H1 (cell line): Measurements from ENCODE around the gene NRSN1. TPM values are rescaled to one million over a fixed set of nuclear protein-coding genes. Genes with fewer than 3 reads are reported as not detected.
"Not testable (repeated sequence)": the region's sequence is repeated elsewhere in the genome, so short reads cannot be mapped to it uniquely, and the experiment has no call there.

Experiments
- CTCF ChIA-PET: fragments of 300-600 bp; sonication (Branson Sonifier 250); formaldehyde crosslinking; loops from one replicate; lab custom pipeline; 2021; ENCODE audit not compliant: partially characterized antibody; lab: Charles Lee
- POLR2A ChIA-PET: fragments of 300-600 bp; sonication (Branson Sonifier 250); formaldehyde crosslinking; loops from one replicate; lab custom pipeline; 2021; ENCODE audit warnings: inconsistent platforms; ENCODE audit not compliant: partially characterized antibody; lab: Charles Lee
- DNase-seq, 2 experiments: peaks; one replicate each; pipeline versions ENCODE4 v3.0.0 to v3.0.0-alpha.2; 2010 to 2022; ENCODE audit warnings: low spot score in 2 of 2, low read depth in 1 of 2, mixed read lengths in 1 of 2
- FAIRE-seq: peaks from 2 replicates; lab custom pipeline; 2011; peaks lifted over from hg19 to GRCh38; lab: Jason Lieb, UNC
- H2AFZ ChIP-seq: 2 replicates; pipeline ENCODE4 v1.8.1; 2012; ENCODE audit warnings: low read length, inconsistent platforms
- H2AK5ac ChIP-seq: 2 replicates; pipeline ENCODE4 v1.6.1; 2013; ENCODE audit warnings: low read depth, low read length
- H2BK120ac ChIP-seq: replicated peaks from 2 replicates; pipeline ENCODE3; 2013; ENCODE audit warnings: low read depth, low read length, inconsistent platforms
- H2BK12ac ChIP-seq: 2 replicates; pipeline ENCODE4 v1.6.1; 2013; ENCODE audit warnings: low read depth, low read length
- H2BK15ac ChIP-seq: 2 replicates; pipeline ENCODE4 v1.6.1; 2013; ENCODE audit warnings: low read length
- H2BK20ac ChIP-seq: 2 replicates; pipeline ENCODE4 v1.6.1; 2013; ENCODE audit warnings: low read length
- H2BK5ac ChIP-seq: 2 replicates; pipeline ENCODE4 v1.6.1; 2013; ENCODE audit warnings: low read depth, low read length
- H3K14ac ChIP-seq: 2 replicates; pipeline ENCODE4 v1.6.1; 2013; ENCODE audit warnings: inconsistent platforms; ENCODE audit not compliant: insufficient read length
- H3K18ac ChIP-seq: 2 replicates; pipeline ENCODE4 v1.6.1; 2013; ENCODE audit warnings: low read length; ENCODE audit errors: extremely low read depth
- H3K23ac ChIP-seq: 2 replicates; pipeline ENCODE4 v1.6.1; 2013; ENCODE audit warnings: inconsistent platforms; ENCODE audit not compliant: insufficient read length
- H3K23me2 ChIP-seq: 2 replicates; pipeline ENCODE4 v1.6.1; 2013; ENCODE audit warnings: low read depth, low read length
- H3K27ac ChIP-seq: 2 replicates; pipeline ENCODE4 v1.6.1; 2011; ENCODE audit warnings: low read depth, low read length, inconsistent platforms
- H3K27me3 ChIP-seq, 4 experiments: replicated peaks in 1 of 4; 1 replicate in 1 of 4; 2 replicates in 3 of 4; pipeline versions ENCODE4 v1.6.1 to v1.8.1; 2011 to 2013; ENCODE audit warnings: low read length in 3 of 4, mild to moderate bottlenecking in 3 of 4, inconsistent platforms in 2 of 4, mixed read lengths in 2 of 4, moderate library complexity in 1 of 4; ENCODE audit not compliant: control insufficient read depth in 3 of 4, insufficient read depth in 3 of 4; ENCODE audit errors: extremely low read depth in 1 of 4
- H3K36me3 ChIP-seq, 4 experiments: 2 replicates each; pipeline versions ENCODE4 v1.6.1 to v1.8.1; 2011 to 2013; ENCODE audit warnings: mild to moderate bottlenecking in 4 of 4, low read length in 3 of 4, moderate library complexity in 2 of 4, control low read depth in 1 of 4, inconsistent platforms in 1 of 4; ENCODE audit not compliant: insufficient read depth in 4 of 4, control insufficient read depth in 2 of 4
- H3K4ac ChIP-seq: replicated peaks from 2 replicates; pipeline ENCODE3; 2013; ENCODE audit warnings: low read length, low read depth, mixed read lengths, inconsistent platforms; ENCODE audit not compliant: insufficient read length
- H3K4me1 ChIP-seq, 4 experiments: replicated peaks in 1 of 4; 1 replicate in 1 of 4; 2 replicates in 3 of 4; pipeline versions ENCODE4 v1.6.1 to v1.8.1; 2011 to 2013; ENCODE audit warnings: low read length in 3 of 4, inconsistent platforms in 2 of 4, mixed read lengths in 1 of 4; ENCODE audit not compliant: insufficient read depth in 4 of 4, control insufficient read depth in 3 of 4
- H3K4me2 ChIP-seq, 2 experiments: 2 replicates each; pipeline versions ENCODE4 v1.6.1 to v1.8.1; 2011 to 2013; ENCODE audit warnings: low read depth in 2 of 2, low read length in 2 of 2, control low read depth in 1 of 2, inconsistent platforms in 1 of 2, mild to moderate bottlenecking in 1 of 2; ENCODE audit not compliant: insufficient read depth in 1 of 2
- H3K4me3 ChIP-seq, 4 experiments: fragments of 200-600, 300-600 bp in 1 of 4; sonication (generic), shearing (Covaris generic), sonication (Bioruptor Twin) in 1 of 4; 2 replicates each; pipeline versions ENCODE4 v1.5.1 to v1.8.1; 2011 to 2016; ENCODE audit warnings: low read length in 4 of 4, low read depth in 3 of 4, control low read depth in 2 of 4, inconsistent platforms in 2 of 4, mild to moderate bottlenecking in 2 of 4, mixed read lengths in 1 of 4, moderate library complexity in 1 of 4; ENCODE audit not compliant: insufficient read depth in 2 of 4; ENCODE audit errors: extremely low read depth in 1 of 4
- H3K56ac ChIP-seq: replicated peaks from 2 replicates; pipeline ENCODE3; 2013; ENCODE audit warnings: low read depth, mild to moderate bottlenecking, mixed read lengths, low read length, inconsistent platforms; ENCODE audit not compliant: insufficient read length
- H3K79me1 ChIP-seq: 2 replicates; pipeline ENCODE4 v1.6.1; 2013; ENCODE audit warnings: low read depth, low read length, control low read depth
- H3K79me2 ChIP-seq, 2 experiments: 2 replicates each; pipeline versions ENCODE4 v1.6.1 to v1.8.1; 2012 to 2013; ENCODE audit warnings: low read length in 2 of 2, mild to moderate bottlenecking in 2 of 2, inconsistent platforms in 1 of 2; ENCODE audit not compliant: insufficient read depth in 2 of 2, control insufficient read depth in 1 of 2
- H3K9ac ChIP-seq, 4 experiments: replicated peaks in 1 of 4; 1 replicate in 1 of 4; 2 replicates in 3 of 4; pipeline versions ENCODE4 v1.6.1 to v1.8.1; 2011 to 2013; ENCODE audit warnings: low read depth in 3 of 4, low read length in 3 of 4, control low read depth in 2 of 4, mild to moderate bottlenecking in 2 of 4, moderate library complexity in 2 of 4, inconsistent platforms in 1 of 4; ENCODE audit errors: extremely low read depth in 1 of 4
- H3K9me3 ChIP-seq, 2 experiments: 2 replicates each; pipeline versions ENCODE4 v1.6.1 to v1.8.1; 2012 to 2013; ENCODE audit warnings: mild to moderate bottlenecking in 2 of 2, moderate library complexity in 2 of 2, control low read depth in 1 of 2, inconsistent platforms in 1 of 2, low read depth in 1 of 2, low read length in 1 of 2, mixed read lengths in 1 of 2; ENCODE audit not compliant: insufficient read depth in 2 of 2
- H4K20me1 ChIP-seq, 2 experiments: replicated peaks in 1 of 2; 2 replicates each; pipeline versions ENCODE3 to v1.8.1; 2011 to 2013; ENCODE audit warnings: inconsistent platforms in 2 of 2, low read length in 2 of 2, mild to moderate bottlenecking in 1 of 2; ENCODE audit not compliant: insufficient read depth in 2 of 2, control insufficient read depth in 1 of 2
- H4K5ac ChIP-seq: 2 replicates; pipeline ENCODE4 v1.6.1; 2013; ENCODE audit warnings: low read length, low read depth, mixed read lengths, inconsistent platforms; ENCODE audit not compliant: insufficient read length
- H4K8ac ChIP-seq: 2 replicates; pipeline ENCODE4 v1.8.0; 2013; ENCODE audit warnings: mild to moderate bottlenecking, moderate library complexity, low read length, inconsistent platforms; ENCODE audit not compliant: insufficient read depth; ENCODE audit errors: extremely low read depth
- H4K91ac ChIP-seq: replicated peaks from 2 replicates; pipeline ENCODE3; 2013; ENCODE audit warnings: low read length, mixed read lengths, inconsistent platforms; ENCODE audit not compliant: insufficient read length
- CBX5 ChIP-seq: fragments of 300-800, 300-1000 bp; sonication (generic); IDR thresholded peaks from 2 replicates; pipeline ENCODE4 v1.7.1; 2016; ENCODE audit warnings: antibody characterized with exemption, low read length, low read depth
- EGR1 ChIP-seq: IDR thresholded peaks from 2 replicates; pipeline ENCODE4 v1.6.1; 2011; ENCODE audit warnings: low read depth, low read length, borderline replicate concordance
- TEAD4 ChIP-seq: IDR thresholded peaks from 2 replicates; pipeline ENCODE4 v1.6.1; 2012; ENCODE audit warnings: low read depth, low read length, inconsistent platforms, mixed read lengths
- WGBS, 2 experiments: shearing (Covaris generic) in 1 of 2; methylation state at CpG; one replicate each; pipeline versions ENCODE4 v1.1.6 to v1.1.7; 2013 to 2015; ENCODE audit warnings: low lambda C conversion rate in 2 of 2, mixed read lengths in 2 of 2, inconsistent platforms in 1 of 2, low coverage in 1 of 2, missing lambda C conversion rate in 1 of 2; ENCODE audit not compliant: insufficient replicate concordance in 2 of 2, insufficient coverage in 1 of 2, insufficient read length in 1 of 2; ENCODE audit errors: extremely low coverage in 1 of 2, missing lambda C conversion rate in 1 of 2; 5-methylcytosine and 5-hydroxymethylcytosine counted together
- polyA plus RNA-seq, 7 experiments: library from polyadenylated mRNA; depleted of rRNA in 3 of 7; stranded (reverse) in 5 of 7; unstranded in 2 of 7; fragments of >200 nt in 5 of 7; fragments of 200-250 nt in 2 of 7; gene quantifications; 1 replicate in 5 of 7; 2 replicates in 1 of 7; 4 replicates in 1 of 7; pipeline versions ENCODE4 v1.2.1 to v1.2.3, GENCODE V29; 2011 to 2013; ENCODE audit warnings: missing spikeins in 2 of 7, mixed read lengths in 2 of 7
- total RNA-seq: library from RNA; stranded (reverse); fragmentation: NEBNext Ultra II Directional; extraction: Animal tissue kit (Norgen Biotek cat#: 25700); gene quantifications from 2 replicates; pipeline ENCODE4 v1.2.1, GENCODE V29; 2021

Gene NRSN1
- total and polyA plus RNA-seq, 2 of the 8 experiments (the other 6 are each of a cell fraction or from before 2014, with no cell fraction given), result 0.15 to 0.78 TPM

DNA sequence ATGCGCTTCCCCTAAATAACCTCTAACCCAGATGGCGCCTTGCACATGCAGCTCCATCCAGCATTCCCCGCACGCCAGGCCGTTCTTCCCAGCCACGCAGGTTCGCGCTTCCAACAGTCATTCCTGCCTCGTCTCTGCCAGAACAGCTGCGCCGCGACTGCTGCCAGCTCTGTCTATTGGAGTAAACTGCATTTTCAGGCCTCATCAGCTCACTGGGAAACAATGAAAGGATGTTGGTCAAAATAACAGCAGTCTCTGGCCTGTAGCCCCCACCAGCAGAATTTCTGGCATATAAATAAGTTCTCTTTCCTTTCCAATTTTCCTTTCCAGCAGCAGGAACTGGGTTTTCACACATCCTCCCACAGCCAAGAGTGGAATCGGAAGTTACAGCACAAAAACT is 14.6 kb downstream of the NRSN1 start (continued):
- no peak for TF ChIP-seq CBX5
- no peak for TF ChIP-seq TEAD4
- TF ChIP-seq EGR1, result no peak

GRCh38 chr6:24142733-24143132 is 16.7 kb downstream of the NRSN1 start:
- CTCF ChIA-PET, result interaction anchor here (1.3 to 1.8 kb wide), 2 partner anchors 13 to 16 kb away, joined by 3 to 4 read pairs; no protein-coding TSS in a partner anchor
- H4K8ac ChIP-seq, H3K56ac ChIP-seq, H3K9me3 ChIP-seq, H3K23ac ChIP-seq, H2BK120ac ChIP-seq, H3K79me1 ChIP-seq, H3K23me2 ChIP-seq, POLR2A ChIA-PET, H4K5ac ChIP-seq, H3K36me3 ChIP-seq, H3K18ac ChIP-seq, H2AFZ ChIP-seq, H2AK5ac ChIP-seq, H3K27me3 ChIP-seq, DNase-seq, H3K4ac ChIP-seq, H3K14ac ChIP-seq, H4K91ac ChIP-seq, H3K4me3 ChIP-seq, H2BK20ac ChIP-seq, H2BK15ac ChIP-seq, H3K4me2 ChIP-seq, FAIRE-seq, H3K79me2 ChIP-seq, H3K4me1 ChIP-seq, H3K9ac ChIP-seq, H2BK5ac ChIP-seq, H3K27ac ChIP-seq, H4K20me1 ChIP-seq, H2BK12ac ChIP-seq: not testable (repeated sequence)
- WGBS, 2 experiments, result 92% methylated on average over 8 of the region's 8 CpGs; no CpG with 5 or more reads in 1 of the 2 experiments
